CD4-positive, CD25-positive, alpha-beta regulatory T cell (primary cell): ENCODE data around the gene FADS3. TPM values are rescaled to one million over a fixed set of nuclear protein-coding genes. Genes with fewer than 3 reads are reported as not detected.

Source experiments
- ATAC-seq, 2 donors: fragments of 150-1000 bp; cut with Tn5 transposase; one replicate each; pipeline ENCODE4 v1.10.0; 2021; ENCODE audit warnings: low read depth in 2 of 2, moderate number of reproducible peaks in 2 of 2, moderate library complexity in 1 of 2
- DNase-seq, 3 donors: peaks; one replicate each; pipeline versions ENCODE4 v3.0.0 to v3.0.0-alpha.2; 2012 to 2022; ENCODE audit warnings: mixed read lengths in 1 of 3
- H3K27ac ChIP-seq: one replicate; pipeline ENCODE4 v1.7.0; 2013; ENCODE audit warnings: mild to moderate bottlenecking, low read length; ENCODE audit not compliant: insufficient read depth, poor library complexity, severe bottlenecking
- H3K27me3 ChIP-seq: one replicate; pipeline ENCODE4 v1.7.0; 2013; ENCODE audit warnings: low read length; ENCODE audit not compliant: control insufficient read depth, insufficient read depth
- H3K36me3 ChIP-seq: one replicate; pipeline ENCODE4 v1.7.0; 2013; ENCODE audit warnings: mild to moderate bottlenecking, low read length, moderate library complexity; ENCODE audit not compliant: control insufficient read depth, insufficient read depth
- H3K4me1 ChIP-seq: 2 replicates; pipeline ENCODE4 v1.7.0; 2013; ENCODE audit warnings: mild to moderate bottlenecking, low read length; ENCODE audit not compliant: insufficient read depth, control insufficient read depth, poor library complexity, severe bottlenecking
- H3K4me3 ChIP-seq: one replicate; pipeline ENCODE4 v1.7.0; 2013; ENCODE audit warnings: low read depth, mild to moderate bottlenecking, low read length, moderate library complexity
- H3K9me3 ChIP-seq, 2 experiments: 1 replicate in 1 of 2; 2 replicates in 1 of 2; pipeline ENCODE4 v1.7.0; 2013; ENCODE audit warnings: low read length in 2 of 2, mild to moderate bottlenecking in 1 of 2, moderate library complexity in 1 of 2; ENCODE audit not compliant: control insufficient read depth in 2 of 2
- H3K27ac Mint-ChIP-seq, 3 donors: one replicate each; pipeline ENCODE4 v1.8.0; 2020 to 2022; ENCODE audit warnings: mild to moderate bottlenecking in 3 of 3, mixed read lengths in 3 of 3, moderate library complexity in 2 of 3
- H3K27me3 Mint-ChIP-seq: one replicate; pipeline ENCODE4 v1.8.0; 2022; ENCODE audit warnings: mild to moderate bottlenecking, mixed read lengths
- H3K36me3 Mint-ChIP-seq: one replicate; pipeline ENCODE4 v1.8.0; 2020; ENCODE audit warnings: mixed read lengths
- H3K4me1 Mint-ChIP-seq, 4 donors: one replicate each; pipeline ENCODE4 v1.8.0; 2020 to 2022; ENCODE audit warnings: mixed read lengths in 4 of 4, mild to moderate bottlenecking in 1 of 4
- H3K4me3 Mint-ChIP-seq, 4 donors: one replicate each; pipeline ENCODE4 v1.8.0; 2020 to 2022; ENCODE audit warnings: mild to moderate bottlenecking in 4 of 4, mixed read lengths in 4 of 4, moderate library complexity in 3 of 4
- H3K9me3 Mint-ChIP-seq, 7 donors: one replicate each; pipeline ENCODE4 v1.8.0; 2020 to 2022; ENCODE audit warnings: mixed read lengths in 7 of 7, mild to moderate bottlenecking in 3 of 7, moderate library complexity in 2 of 7
- polyA plus RNA-seq, 4 donors: library from polyadenylated mRNA; unstranded; fragments of 300-500 nt; fragmentation: Illumina TruSeq; gene quantifications; one replicate each; pipeline ENCODE4 v1.2.3, GENCODE V29; 2021
- total RNA-seq: library from RNA; stranded (reverse); gene quantifications from one replicate; pipeline ENCODE4 v1.2.3, GENCODE V29; 2022

Gene FADS3
- total and polyA plus RNA-seq, 5 donors from 2014 or later = 0.87 to 15.8 (median 1.4) TPM

DNA sequence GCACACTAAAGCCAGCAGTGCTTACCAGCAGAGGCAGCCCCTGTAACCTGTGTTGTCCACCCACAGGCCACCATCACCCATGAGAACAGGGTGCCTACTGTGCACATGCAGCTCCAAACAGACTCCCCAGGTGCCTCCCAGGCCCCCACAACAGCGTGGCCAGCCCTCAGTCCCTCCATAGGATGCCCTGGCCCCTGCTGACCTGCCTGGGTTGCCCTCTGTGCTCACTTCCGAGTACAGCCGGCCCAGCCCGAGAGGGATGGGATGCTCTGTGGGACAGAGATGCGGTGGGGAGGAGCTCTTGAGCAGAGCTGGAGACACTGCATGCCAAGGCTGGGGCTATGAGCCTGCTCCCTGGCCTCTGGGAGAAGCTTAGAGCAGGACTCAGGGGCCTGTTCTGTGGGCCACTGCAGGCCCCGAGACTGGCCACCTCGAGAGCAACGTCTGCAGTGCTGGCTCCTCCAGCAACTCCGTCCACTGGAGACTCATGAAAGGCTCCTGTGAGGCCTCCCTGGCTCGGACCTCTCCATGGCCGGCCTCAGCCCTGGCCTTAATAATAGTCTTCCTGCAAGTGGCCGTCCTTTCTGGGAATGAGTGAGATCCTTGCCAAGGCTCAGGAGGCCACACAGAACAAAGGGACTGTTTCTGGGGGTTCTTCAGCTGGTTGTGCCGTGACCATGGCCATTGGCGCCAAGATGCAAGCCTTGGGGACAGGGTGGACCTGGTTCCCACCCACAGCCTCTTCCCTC, 36.2 kb downstream of the FADS3 start:
- no peaks in the 10 kb centered on the region for H3K9me3 ChIP-seq
- Mint-ChIP-seq H3K36me3 (no peaks in the 10 kb centered on the region), H3K9me3 (no peaks in the 10 kb centered on the region), H3K27me3 (no peaks in the 10 kb centered on the region), H3K4me3 (no peak overlapping the region), H3K4me1 (no peaks in the 10 kb centered on the region), H3K27ac (no peak overlapping the region)
- no peaks in the 10 kb centered on the region for H3K27me3 ChIP-seq
- H3K4me1 ChIP-seq = no peaks in the 10 kb centered on the region
- no peaks in the 10 kb centered on the region for H3K36me3 ChIP-seq
- ATAC-seq (no peak), DNase-seq (no peak)
- H3K4me3 ChIP-seq = no peak overlapping the region
- no peak overlapping the region for H3K27ac ChIP-seq

- no peaks in the 10 kb centered on the region for H3K27me3 ChIP-seq
- no peak overlapping the region for H3K27ac ChIP-seq
- H3K27ac Mint-ChIP-seq = no peak overlapping the region
- H3K27me3 Mint-ChIP-seq = no peaks in the 10 kb centered on the region
- ATAC-seq (no peak), DNase-seq (no peak)
- no peaks in the 10 kb centered on the region for H3K36me3 ChIP-seq
- H3K4me1 Mint-ChIP-seq = no peaks in the 10 kb centered on the region
- peaks cover 0 to 1% (median 0%) of the 10 kb centered on the region in 7 donors for H3K9me3 Mint-ChIP-seq
- no peaks in the 10 kb centered on the region for H3K36me3 Mint-ChIP-seq
- H3K9me3 ChIP-seq = no peaks in the 10 kb centered on the region
- H3K4me3 ChIP-seq = no peak overlapping the region
- no peaks in the 10 kb centered on the region for H3K4me1 ChIP-seq
- H3K4me3 Mint-ChIP-seq = no peak overlapping the region
Observed at GRCh38 chr11:61854206-61854895, 37.0 kb downstream of the FADS3 start.

DNA sequence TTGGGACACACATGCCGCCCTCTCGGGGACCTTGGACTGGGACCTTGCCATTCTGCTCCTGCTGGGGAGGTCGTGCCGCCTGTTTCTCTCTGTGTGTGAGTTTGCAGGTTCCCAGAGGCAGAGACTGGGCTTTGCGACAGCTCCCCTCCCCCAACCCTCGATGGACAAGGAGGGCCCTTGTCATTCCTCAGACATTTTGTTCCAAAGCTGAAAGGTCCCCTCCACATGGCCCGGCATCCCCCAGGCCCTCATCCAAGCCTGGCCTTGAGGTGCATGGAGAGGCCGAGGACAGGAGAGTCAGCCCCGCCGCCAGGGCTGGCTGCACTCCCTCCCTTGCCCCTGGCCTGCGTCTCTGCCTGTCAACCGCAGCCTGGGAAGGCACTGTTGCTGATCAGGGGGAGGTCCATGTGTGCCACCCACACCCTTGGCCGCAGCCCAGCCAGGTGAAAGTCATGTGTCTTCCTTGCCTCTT, 37.6 kb downstream of the FADS3 start:
- peaks cover 0 to 1% (median 0%) of the 10 kb centered on the region in 7 donors for H3K9me3 Mint-ChIP-seq
- no peaks in the 10 kb centered on the region for H3K27me3 Mint-ChIP-seq
- no peak overlapping the region for H3K27ac Mint-ChIP-seq
- H3K36me3 ChIP-seq = no peaks in the 10 kb centered on the region
- H3K36me3 Mint-ChIP-seq = no peaks in the 10 kb centered on the region
- H3K4me3 Mint-ChIP-seq = no peak overlapping the region
- H3K27ac ChIP-seq = no peak overlapping the region
- DNase-seq (no peak), ATAC-seq (no peak)
- no peaks in the 10 kb centered on the region for H3K27me3 ChIP-seq
- H3K4me1 ChIP-seq = no peaks in the 10 kb centered on the region
- no peak overlapping the region for H3K4me3 ChIP-seq
- H3K4me1 Mint-ChIP-seq = no peaks in the 10 kb centered on the region
- no peaks in the 10 kb centered on the region for H3K9me3 ChIP-seq

- Mint-ChIP-seq H3K36me3 (no peaks in the 10 kb centered on the region), H3K9me3 (peaks cover 0 to 1% (median 0%) of the 10 kb centered on the region in 7 donors), H3K4me3 (no peak overlapping the region), H3K4me1 (no peaks in the 10 kb centered on the region), H3K27me3 (no peaks in the 10 kb centered on the region), H3K27ac (no peak overlapping the region)
- Histone ChIP-seq H3K36me3 (no peaks in the 10 kb centered on the region), H3K4me3 (no peak overlapping the region), H3K4me1 (no peaks in the 10 kb centered on the region), H3K9me3 (no peaks in the 10 kb centered on the region), H3K27ac (no peak overlapping the region), H3K27me3 (no peaks in the 10 kb centered on the region)
- DNase-seq (no peak), ATAC-seq (no peak)
Observed at GRCh38 chr11:61851900-61852295, 39.4 kb downstream of the FADS3 start.

DNA sequence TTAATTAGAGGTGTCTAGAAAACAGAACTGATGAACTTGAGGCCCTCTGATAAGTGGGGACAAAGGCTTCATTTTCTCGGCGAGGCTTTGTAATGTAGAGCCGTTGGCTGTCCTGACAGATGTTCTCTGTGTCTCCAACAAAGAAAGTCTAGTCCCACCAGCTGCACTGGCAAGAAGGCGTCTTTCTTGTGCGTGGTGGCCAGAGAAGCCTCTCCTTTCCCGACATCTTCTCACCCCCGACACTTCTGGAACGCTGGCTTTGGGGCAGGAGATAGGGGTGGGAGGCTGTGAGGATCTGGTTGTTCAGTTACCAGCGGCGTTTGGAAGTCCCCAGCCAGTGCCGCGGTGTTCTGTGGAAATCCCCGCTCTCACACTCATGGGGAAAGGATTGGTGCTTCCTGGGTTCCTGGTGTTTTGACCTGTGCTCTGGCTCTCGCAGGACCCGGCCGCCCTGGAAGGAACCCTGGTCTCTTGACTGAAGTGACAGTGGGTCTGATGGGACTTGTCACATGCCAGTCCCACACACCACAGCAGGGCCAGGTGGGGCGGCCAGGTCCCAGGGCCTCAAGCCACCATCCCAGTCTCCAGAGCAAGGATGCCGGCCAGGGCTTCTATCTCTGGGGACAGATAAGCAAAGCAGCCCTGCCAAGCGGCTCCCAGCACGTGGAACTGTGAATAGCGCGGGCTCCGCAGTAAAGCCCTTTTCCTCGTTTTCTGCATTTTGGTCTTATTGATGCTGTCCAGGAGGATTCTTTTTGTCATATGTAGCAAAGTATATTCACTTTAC, 40.0 kb downstream of the FADS3 start:
- H3K27ac ChIP-seq = no peak overlapping the region
- no peak overlapping the region for H3K4me3 Mint-ChIP-seq
- H3K9me3 Mint-ChIP-seq = peaks cover 0 to 1% (median 0%) of the 10 kb centered on the region in 7 donors
- no peaks in the 10 kb centered on the region for H3K9me3 ChIP-seq
- H3K36me3 Mint-ChIP-seq = no peaks in the 10 kb centered on the region
- DNase-seq (no peak), ATAC-seq (no peak)
- no peaks in the 10 kb centered on the region for H3K27me3 ChIP-seq
- H3K4me1 Mint-ChIP-seq = no peaks in the 10 kb centered on the region
- H3K4me3 ChIP-seq = no peak overlapping the region
- no peak overlapping the region for H3K27ac Mint-ChIP-seq
- no peaks in the 10 kb centered on the region for H3K27me3 Mint-ChIP-seq
- H3K36me3 ChIP-seq = no peaks in the 10 kb centered on the region
- H3K4me1 ChIP-seq = no peaks in the 10 kb centered on the region

DNA sequence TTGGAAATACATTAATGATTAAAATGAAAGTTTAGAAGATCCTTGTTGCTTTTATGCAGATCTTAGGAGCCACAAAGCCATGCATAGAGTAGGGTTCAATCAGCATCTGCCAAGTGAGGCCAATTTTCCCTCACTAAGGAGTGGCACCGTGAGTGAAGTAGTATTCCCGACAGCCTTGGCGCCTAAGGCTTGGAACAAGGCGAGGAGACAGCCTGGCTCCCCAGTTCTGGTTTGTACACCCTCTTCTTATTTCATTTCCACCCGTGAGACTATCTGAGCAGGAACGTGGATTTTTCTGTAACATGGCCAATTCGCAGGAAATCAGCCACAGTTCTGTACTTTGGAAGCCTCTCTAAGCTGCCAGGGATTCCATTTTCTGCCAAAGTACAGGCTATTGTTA, 40.7 kb downstream of the FADS3 start:
- Histone ChIP-seq H3K9me3 (no peaks in the 10 kb centered on the region), H3K27me3 (no peaks in the 10 kb centered on the region), H3K4me3 (no peak overlapping the region), H3K27ac (no peak overlapping the region), H3K4me1 (no peaks in the 10 kb centered on the region), H3K36me3 (no peaks in the 10 kb centered on the region)
- Mint-ChIP-seq H3K36me3 (no peaks in the 10 kb centered on the region), H3K4me3 (no peak overlapping the region), H3K4me1 (no peaks in the 10 kb centered on the region), H3K9me3 (peaks cover 0 to 1% (median 0%) of the 10 kb centered on the region in 7 donors), H3K27me3 (no peaks in the 10 kb centered on the region), H3K27ac (no peak overlapping the region)
- no peak for ATAC-seq
- no peak for DNase-seq

DNA sequence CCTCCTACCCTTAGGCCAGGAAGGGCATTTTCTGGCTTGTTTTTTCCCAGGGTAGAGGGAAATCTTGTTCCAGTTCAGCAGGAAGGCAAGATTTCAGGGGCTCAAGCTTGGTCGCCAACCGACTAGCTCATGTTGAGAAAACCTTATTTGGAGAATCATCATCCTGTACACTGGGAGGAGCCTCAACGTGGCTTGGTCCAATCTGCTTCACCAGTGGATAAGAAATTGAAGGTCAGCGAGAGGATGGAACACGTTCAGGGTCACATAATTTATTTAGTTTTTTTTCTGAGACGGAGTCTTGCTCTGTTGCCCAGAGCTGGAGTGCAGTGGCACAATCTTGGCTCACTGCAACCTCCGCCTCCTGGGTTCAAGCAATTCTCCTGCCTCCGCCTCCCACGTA, 42.7 kb downstream of the FADS3 start:
- Mint-ChIP-seq H3K27me3 (no peaks in the 10 kb centered on the region), H3K27ac (peak overlapping the region in 1 of 3 donors; percentile 26), H3K36me3 (no peaks in the 10 kb centered on the region), H3K4me1 (no peaks in the 10 kb centered on the region), H3K4me3 (no peak overlapping the region), H3K9me3 (peaks cover 0 to 1% (median 0%) of the 10 kb centered on the region in 7 donors)
- H3K36me3 ChIP-seq = no peaks in the 10 kb centered on the region
- H3K4me1 ChIP-seq = no peaks in the 10 kb centered on the region
- DNase-seq (no peak), ATAC-seq (no peak)
- no peaks in the 10 kb centered on the region for H3K27me3 ChIP-seq
- no peak overlapping the region for H3K4me3 ChIP-seq
- H3K27ac ChIP-seq = no peak overlapping the region
- H3K9me3 ChIP-seq = no peaks in the 10 kb centered on the region
